K562 (cell line): ENCODE measurements around the gene CD37. TPM values are rescaled to one million over a fixed set of nuclear protein-coding genes. Genes with fewer than 3 reads are reported as not detected.

Experiments used
- GMEB1 ChIP-seq: fragments of 250-450 bp; sonication (Bioruptor Pico); IDR thresholded peaks from 2 replicates; pipeline ENCODE4 v1.4.0; 2020; ENCODE audit warnings: mild to moderate bottlenecking
- HIVEP1 ChIP-seq: fragments of 250-450 bp; sonication (Bioruptor Pico); IDR thresholded peaks from 2 replicates; pipeline ENCODE4 v1.4.0; 2020; ENCODE audit warnings: mild to moderate bottlenecking
- LCOR ChIP-seq: sonication (generic); formaldehyde crosslinking; IDR thresholded peaks from 2 replicates; pipeline ENCODE4 v1.8.0; 2022; ENCODE audit warnings: mild to moderate bottlenecking, missing genetic modification reagents
- ZNF609 ChIP-seq: sonication (generic); formaldehyde crosslinking; IDR thresholded peaks from 2 replicates; pipeline ENCODE4 v1.8.1; 2023; ENCODE audit warnings: missing genetic modification reagents, mild to moderate bottlenecking, borderline replicate concordance
- ZZZ3 ChIP-seq: fragments of 450-650 bp; IDR thresholded peaks from 2 replicates; pipeline ENCODE4 v1.6.1; 2016; ENCODE audit warnings: antibody characterized with exemption, mild to moderate bottlenecking, moderate library complexity
- polyA plus RNA-seq, 8 experiments: library from polyadenylated mRNA; depleted of rRNA in 4 of 8; stranded (reverse) in 5 of 8; unstranded in 3 of 8; fragments of >200 nt; fragmentation: Nextera tagmentation in 2 of 8; fragmentation: Illumina TruSeq in 1 of 8; extraction: Ambion mirVana in 2 of 8; extraction: Trizol in 1 of 8; gene quantifications; 2 replicates each; pipeline versions ENCODE4 v1.2.1 to v1.2.3, GENCODE V29; 2011 to 2014; ENCODE audit warnings: inconsistent platforms in 1 of 8, missing spikeins in 1 of 8
- total RNA-seq, 7 experiments: library from RNA; depleted of rRNA in 6 of 7; stranded (reverse); fragments of >200 nt in 6 of 7; fragmentation: Illumina TruSeq in 2 of 7; extraction: Trizol in 2 of 7; gene quantifications; 2 replicates each; pipeline versions ENCODE4 v1.2.1 to v1.2.3, GENCODE V29; 2011 to 2021; ENCODE audit warnings: low replicate concordance in 1 of 7

Gene CD37
- total and polyA plus RNA-seq, 9 of the 15 experiments (the other 6 are each of a cell fraction or from before 2014, with no cell fraction given): 2.5 to 19.0 (median 7.4) TPM

GRCh38 chr19:49342291-49342721 is 7.1 kb downstream of the CD37 start (continued):
- TF ChIP-seq ZNF609: no peak
- TF ChIP-seq ZZZ3: no peak
- TF ChIP-seq HIVEP1: no peak
- no peak for TF ChIP-seq LCOR (CRISPR knock-in tag)
- no peak for TF ChIP-seq GMEB1 (CRISPR knock-in tag)
